Mesenchymal stem cell (in vitro differentiated cells and primary cell): ENCODE measurements around the gene WDR93.

Experiments used
- DNase-seq: peaks from one replicate; pipeline ENCODE4 v3.0.0-alpha.2; 2013
- H2AFZ ChIP-seq: one replicate; pipeline ENCODE4 v1.6.1; 2013; ENCODE audit warnings: low read depth, mild to moderate bottlenecking, control low read depth, inconsistent platforms, low read length, moderate library complexity
- H2AK5ac ChIP-seq: 2 replicates; pipeline ENCODE4 v1.6.1; 2013; ENCODE audit warnings: low read length, moderate library complexity, mild to moderate bottlenecking, inconsistent platforms; ENCODE audit not compliant: severe bottlenecking
- H2BK120ac ChIP-seq: one replicate; pipeline ENCODE4 v1.6.1; 2013; ENCODE audit warnings: low read depth, mild to moderate bottlenecking, inconsistent platforms, low read length, moderate library complexity
- H2BK12ac ChIP-seq, 2 experiments: one replicate each; pipeline ENCODE4 v1.6.1; 2013; ENCODE audit warnings: inconsistent platforms in 2 of 2, low read length in 2 of 2, mild to moderate bottlenecking in 2 of 2, moderate library complexity in 2 of 2, control low read depth in 1 of 2
- H2BK15ac ChIP-seq: one replicate; pipeline ENCODE4 v1.6.1; 2013; ENCODE audit warnings: mild to moderate bottlenecking, low read depth, inconsistent platforms; ENCODE audit not compliant: poor library complexity, severe bottlenecking
- H2BK5ac ChIP-seq: 2 replicates; pipeline ENCODE4 v1.6.1; 2013; ENCODE audit warnings: low read depth, mild to moderate bottlenecking, low read length, control low read depth, inconsistent platforms; ENCODE audit not compliant: poor library complexity, severe bottlenecking
- H3K14ac ChIP-seq, 2 experiments: one replicate each; pipeline ENCODE4 v1.6.1; 2013; ENCODE audit warnings: inconsistent platforms in 2 of 2, low read length in 2 of 2, control low read depth in 1 of 2, mild to moderate bottlenecking in 1 of 2, moderate library complexity in 1 of 2
- H3K18ac ChIP-seq, 2 experiments: one replicate each; pipeline ENCODE4 v1.6.1; 2013; ENCODE audit warnings: inconsistent platforms in 2 of 2, low read length in 2 of 2, control low read depth in 1 of 2, low read depth in 1 of 2, mild to moderate bottlenecking in 1 of 2
- H3K23ac ChIP-seq, 2 experiments: one replicate each; pipeline ENCODE4 v1.6.1; 2013; ENCODE audit warnings: inconsistent platforms in 2 of 2, low read length in 2 of 2, mild to moderate bottlenecking in 2 of 2, moderate library complexity in 2 of 2, control low read depth in 1 of 2
- H3K27ac ChIP-seq: 2 replicates; pipeline ENCODE4 v1.5.1; 2013; ENCODE audit warnings: mild to moderate bottlenecking, moderate library complexity, low read length, control low read depth, inconsistent platforms; ENCODE audit not compliant: poor library complexity, severe bottlenecking
- H3K27me3 ChIP-seq, 2 experiments: 2 replicates each; pipeline versions ENCODE4 v1.6.1 to v1.7.0; 2013; ENCODE audit warnings: low read length in 2 of 2, mild to moderate bottlenecking in 2 of 2, moderate library complexity in 2 of 2, control low read depth in 1 of 2, inconsistent platforms in 1 of 2; ENCODE audit not compliant: control insufficient read depth in 1 of 2, insufficient read depth in 1 of 2
- H3K36me3 ChIP-seq, 2 experiments: 2 replicates each; pipeline versions ENCODE4 v1.6.1 to v1.7.0; 2013; ENCODE audit warnings: low read length in 2 of 2, control low read depth in 1 of 2, inconsistent platforms in 1 of 2, low read depth in 1 of 2, mild to moderate bottlenecking in 1 of 2; ENCODE audit not compliant: insufficient read depth in 2 of 2, control insufficient read depth in 1 of 2
- H3K4ac ChIP-seq, 2 experiments: one replicate each; pipeline ENCODE4 v1.6.1; 2013; ENCODE audit warnings: inconsistent platforms in 2 of 2, low read length in 2 of 2, mild to moderate bottlenecking in 2 of 2, moderate library complexity in 2 of 2, control low read depth in 1 of 2, low read depth in 1 of 2
- H3K4me1 ChIP-seq: 2 replicates; pipeline ENCODE4 v1.6.1; 2013; ENCODE audit warnings: low read depth, low read length, control low read depth; ENCODE audit not compliant: control insufficient read depth, insufficient read depth
- H3K4me2 ChIP-seq: 2 replicates; pipeline ENCODE4 v1.6.1; 2013; ENCODE audit warnings: low read length, mild to moderate bottlenecking, inconsistent platforms; ENCODE audit not compliant: poor library complexity, severe bottlenecking
- H3K4me3 ChIP-seq, 2 experiments: 2 replicates each; pipeline versions ENCODE4 v1.5.1 to v1.7.0; 2013; ENCODE audit warnings: low read length in 2 of 2, mild to moderate bottlenecking in 2 of 2, control low read depth in 1 of 2, low read depth in 1 of 2; ENCODE audit not compliant: insufficient read depth in 1 of 2
- H3K79me1 ChIP-seq: replicated peaks from 2 replicates; pipeline ENCODE4 v1.6.1; 2013; ENCODE audit warnings: mild to moderate bottlenecking, control low read depth, low read length, inconsistent platforms; ENCODE audit not compliant: poor library complexity, severe bottlenecking
- H3K9ac ChIP-seq: 2 replicates; pipeline ENCODE4 v1.7.0; 2013; ENCODE audit warnings: mild to moderate bottlenecking, low read length, moderate library complexity
- H3K9me3 ChIP-seq: 2 replicates; pipeline ENCODE4 v1.7.0; 2013; ENCODE audit warnings: mild to moderate bottlenecking, low read length; ENCODE audit not compliant: control insufficient read depth
- H4K8ac ChIP-seq: one replicate; pipeline ENCODE4 v1.6.1; 2013; ENCODE audit warnings: inconsistent platforms, mild to moderate bottlenecking, low read length, moderate library complexity
- H4K91ac ChIP-seq: one replicate; pipeline ENCODE4 v1.6.1; 2013; ENCODE audit warnings: mild to moderate bottlenecking, low read length, inconsistent platforms
- WGBS: methylation state at CpG from one replicate; pipeline ENCODE4 v1.1.7; 2013; ENCODE audit warnings: mixed read lengths; 5-methylcytosine and 5-hydroxymethylcytosine counted together

WDR93 gene

GRCh38 chr15:89761929-89762328 lies 71.3 kb downstream of the WDR93 start:
- H3K36me3 ChIP-seq, result peaks cover 0 to 6% of the 10 kb centered on the region in 2 experiments

GRCh38 chr15:89765694-89766093 lies 75.1 kb downstream of the WDR93 start:
- Histone ChIP-seq H3K79me1 (no peaks in the 10 kb centered on the region), H2BK5ac (no peak overlapping the region), H2BK15ac (no peak overlapping the region), H3K27ac (no peak overlapping the region), H4K91ac (no peak overlapping the region), H2AK5ac (no peak overlapping the region), H3K4ac (no peak overlapping the region), H2AFZ (no peak overlapping the region), H3K4me1 (peaks cover 14% of the 10 kb centered on the region), H3K23ac (no peak overlapping the region), H2BK12ac (peak overlapping the region in 1 of 2 experiments; percentile 43), H3K9ac (no peak overlapping the region), H3K4me3 (no peak overlapping the region), H3K9me3 (no peaks in the 10 kb centered on the region), H3K36me3 (peaks cover 0 to 6% of the 10 kb centered on the region in 2 experiments), H3K18ac (no peak overlapping the region), H2BK120ac (no peak overlapping the region), H3K14ac (no peak overlapping the region), H3K4me2 (no peak overlapping the region), H4K8ac (no peak overlapping the region), H3K27me3 (no peaks in the 10 kb centered on the region)
- DNase-seq, result no peak
- WGBS, result no CpG with 5 or more reads among the region's 1 CpG

More at GRCh38 chr15:89761929-89762328, 71.3 kb downstream of the WDR93 start:
- Histone ChIP-seq H3K79me1 (no peaks in the 10 kb centered on the region), H3K4ac (no peak overlapping the region), H3K27ac (no peak overlapping the region), H2BK12ac (no peak overlapping the region), H3K14ac (no peak overlapping the region), H3K27me3 (no peaks in the 10 kb centered on the region), H3K4me1 (peaks cover 6% of the 10 kb centered on the region), H2AFZ (no peak overlapping the region), H3K9ac (no peak overlapping the region), H3K4me3 (no peak overlapping the region), H4K91ac (no peak overlapping the region), H3K23ac (no peak overlapping the region), H3K18ac (no peak overlapping the region), H2BK120ac (no peak overlapping the region), H2BK5ac (peak overlapping the region; percentile 24), H3K4me2 (no peak overlapping the region), H4K8ac (no peak overlapping the region), H2BK15ac (no peak overlapping the region), H2AK5ac (no peak overlapping the region), H3K9me3 (no peaks in the 10 kb centered on the region)
- no peak for DNase-seq
- 84% methylated on average over 5 of the region's 5 CpGs for WGBS

- H4K91ac ChIP-seq, result no peak overlapping the region
- no peak overlapping the region for H2BK12ac ChIP-seq
- H4K8ac ChIP-seq, result no peak overlapping the region
- H2BK120ac ChIP-seq, result no peak overlapping the region
- WGBS, result 84% methylated on average over 16 of the region's 16 CpGs
- no peak overlapping the region for H2AK5ac ChIP-seq
- no peak overlapping the region for H3K23ac ChIP-seq
- H3K4me1 ChIP-seq, result peaks cover 9% of the 10 kb centered on the region
- H3K18ac ChIP-seq, result no peak overlapping the region
- H3K4me3 ChIP-seq, result no peak overlapping the region
- no peak for DNase-seq
- H3K79me1 ChIP-seq, result no peaks in the 10 kb centered on the region
- no peak overlapping the region for H3K9ac ChIP-seq
- peak overlapping the region in 1 of 2 experiments; percentile 72 for H3K14ac ChIP-seq
- H3K27me3 ChIP-seq, result no peaks in the 10 kb centered on the region
- H2AFZ ChIP-seq, result no peak overlapping the region
- H3K27ac ChIP-seq, result no peak overlapping the region
- no peak overlapping the region for H3K4ac ChIP-seq
- peaks cover 0 to 6% of the 10 kb centered on the region in 2 experiments for H3K36me3 ChIP-seq
- no peak overlapping the region for H2BK5ac ChIP-seq
- H3K9me3 ChIP-seq, result no peaks in the 10 kb centered on the region
- H2BK15ac ChIP-seq, result no peak overlapping the region
- no peak overlapping the region for H3K4me2 ChIP-seq
Measured at GRCh38 chr15:89766357-89767311, 76.0 kb downstream of the WDR93 start.

- H3K9ac ChIP-seq, result no peak overlapping the region
- H3K4me1 ChIP-seq, result peaks cover 11% of the 10 kb centered on the region
- peaks cover 0 to 6% of the 10 kb centered on the region in 2 experiments for H3K36me3 ChIP-seq
- H2AK5ac ChIP-seq, result no peak overlapping the region
- no peaks in the 10 kb centered on the region for H3K9me3 ChIP-seq
- H2BK120ac ChIP-seq, result no peak overlapping the region
- H3K79me1 ChIP-seq, result no peaks in the 10 kb centered on the region
- no peak overlapping the region for H4K91ac ChIP-seq
- no peak overlapping the region for H3K27ac ChIP-seq
- H3K14ac ChIP-seq, result no peak overlapping the region
- no peak overlapping the region for H2BK5ac ChIP-seq
- H3K18ac ChIP-seq, result no peak overlapping the region
- H4K8ac ChIP-seq, result no peak overlapping the region
- H3K4me2 ChIP-seq, result no peak overlapping the region
- H3K4ac ChIP-seq, result no peak overlapping the region
- no peak overlapping the region for H2BK12ac ChIP-seq
- H3K4me3 ChIP-seq, result no peak overlapping the region
- no peak overlapping the region for H3K23ac ChIP-seq
- DNase-seq, result no peak
- no peak overlapping the region for H2AFZ ChIP-seq
- H2BK15ac ChIP-seq, result no peak overlapping the region
- H3K27me3 ChIP-seq, result no peaks in the 10 kb centered on the region
- 68% methylated on average over 6 of the region's 8 CpGs for WGBS
Measured at GRCh38 chr15:89767411-89767915, 76.9 kb downstream of the WDR93 start.
